Measurements from ENCODE around the gene ERAS. TPM values are rescaled to one million over a fixed set of nuclear protein-coding genes. Genes with fewer than 3 reads are reported as not detected.

The ERAS gene, protein sequence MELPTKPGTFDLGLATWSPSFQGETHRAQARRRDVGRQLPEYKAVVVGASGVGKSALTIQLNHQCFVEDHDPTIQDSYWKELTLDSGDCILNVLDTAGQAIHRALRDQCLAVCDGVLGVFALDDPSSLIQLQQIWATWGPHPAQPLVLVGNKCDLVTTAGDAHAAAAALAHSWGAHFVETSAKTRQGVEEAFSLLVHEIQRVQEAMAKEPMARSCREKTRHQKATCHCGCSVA
- not detected for total RNA-seq
- long read RNA-seq, result 0 reads

DNA sequence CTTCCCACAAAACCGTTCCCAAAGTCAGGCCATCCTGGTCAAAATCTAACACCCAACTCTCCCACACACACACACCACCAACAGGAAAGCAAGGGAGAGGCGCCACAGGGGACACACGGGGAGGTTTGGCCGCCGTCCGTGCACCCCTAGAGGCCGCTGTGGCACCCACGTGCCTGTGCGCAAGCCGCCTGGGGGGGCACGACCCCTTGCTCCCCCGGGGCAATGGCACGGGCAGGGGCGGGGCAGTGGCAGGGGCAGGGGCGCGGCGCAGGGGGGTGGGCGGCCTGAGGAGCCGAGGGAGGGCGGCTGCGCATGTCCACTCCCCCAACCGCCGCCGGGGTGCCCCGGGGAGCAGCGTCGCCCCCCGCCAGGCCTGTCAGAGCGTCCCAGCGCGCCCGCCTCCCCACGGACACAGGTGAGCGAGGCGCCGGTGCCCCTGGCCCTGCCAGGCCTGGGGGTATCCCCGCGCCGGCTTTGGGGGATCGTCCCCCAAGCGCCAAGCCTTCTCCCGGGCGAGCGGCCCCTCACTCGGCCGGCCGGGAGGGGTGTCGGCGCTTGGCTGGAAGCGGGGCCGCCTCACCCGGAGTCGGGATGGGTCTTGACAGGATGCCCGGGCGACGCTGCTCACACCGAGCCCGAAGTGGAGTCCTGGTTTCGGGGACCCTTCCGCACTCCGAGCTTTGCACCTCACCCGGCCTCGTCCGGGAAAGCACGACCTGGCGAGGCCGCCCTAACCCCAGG, at the start of gene ERAS:
Gene ERAS, plus strand, starts transcription at position 379 of the 741 bp plus-strand sequence. CDS start 2,611 bp downstream, outside the sequence.
- intact Hi-C loops (cut with DNase I), result no loop called here
- no peak for ATAC-seq
- DNase-seq, result no peak

GRCh38 chrX:48776818-48777439, 49.4 kb upstream of the ERAS start:
- ATAC-seq, result no peak
- intact Hi-C loops (cut with DNase I), result no loop called here
- DNase-seq, result no peak

DNA sequence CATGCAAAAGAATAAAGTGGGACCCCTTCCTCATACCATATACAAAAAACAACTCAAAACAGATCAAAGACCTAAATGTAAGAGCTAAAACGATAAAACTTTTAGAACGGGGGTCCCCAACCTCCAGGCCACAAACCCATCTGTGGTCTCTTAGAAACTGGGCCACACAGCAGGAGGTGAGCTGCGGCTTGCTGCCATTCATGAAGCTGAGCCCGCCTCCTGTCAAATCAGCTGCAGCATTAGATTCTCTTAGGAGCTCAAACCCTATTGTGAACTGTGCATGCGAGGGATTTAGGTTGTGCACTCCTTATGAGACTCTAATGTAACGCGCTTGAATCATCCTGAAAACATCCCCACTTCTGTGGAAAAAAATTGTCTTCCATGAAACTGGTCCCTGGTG, 46.9 kb upstream of the ERAS start:
- ATAC-seq, result no peak
- DNase-seq, result no peak
- intact Hi-C loops (cut with DNase I), result no loop called here

DNA sequence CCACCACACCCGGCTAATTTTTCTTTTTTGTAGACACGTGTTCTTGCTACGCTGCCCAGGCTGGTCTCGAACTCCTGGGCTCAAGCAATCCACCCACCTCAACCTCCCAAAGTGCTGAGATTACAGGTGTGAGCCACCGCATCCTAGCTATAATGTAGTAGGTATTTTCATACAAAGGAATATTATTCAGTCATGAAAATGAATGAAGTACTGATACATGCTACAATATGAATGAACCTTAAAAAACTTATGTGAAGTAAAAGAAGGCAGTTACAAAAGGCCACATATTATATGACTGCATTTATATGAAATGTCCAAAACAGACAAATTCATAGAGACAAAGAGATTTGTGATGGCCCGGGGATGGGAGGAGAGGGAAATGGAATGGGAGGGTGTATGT, 44.6 kb upstream of the ERAS start:
- ATAC-seq, result no peak
- intact Hi-C loops (cut with DNase I), result no loop called here
- DNase-seq, result no peak

- ATAC-seq (no peak), DNase-seq (no peak)
- intact Hi-C loops (cut with DNase I), result no loop called here
Measured at GRCh38 chrX:48782216-48782615, 44.1 kb upstream of the ERAS start.

DNA sequence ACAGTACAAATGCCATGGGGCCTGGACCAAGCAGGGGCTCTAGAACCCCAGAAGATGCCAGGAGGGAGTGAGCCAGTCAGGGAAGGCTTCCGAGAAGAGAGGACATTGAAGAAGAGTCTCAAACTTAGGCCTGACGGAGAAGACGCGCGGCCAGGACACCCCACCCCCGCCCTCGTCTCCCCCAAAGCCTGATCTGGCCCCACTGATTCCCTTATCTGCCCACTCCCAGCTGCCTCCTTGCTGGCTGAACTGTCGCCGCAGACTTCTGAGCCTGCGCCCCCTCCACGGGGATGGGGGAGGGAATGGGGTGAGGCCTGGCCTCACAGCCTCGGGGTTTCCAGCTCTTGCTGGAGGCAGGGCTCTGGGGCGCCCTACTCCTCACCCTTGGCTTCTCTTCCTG, 43.5 kb upstream of the ERAS start:
- ATAC-seq (no peak), DNase-seq (no peak)
- intact Hi-C loops (cut with DNase I), result no loop called here

GRCh38 chrX:48784726-48785125, 41.6 kb upstream of the ERAS start:
- intact Hi-C loops (cut with DNase I), result no loop called here
- no peak for ATAC-seq
- no peak for DNase-seq

DNA sequence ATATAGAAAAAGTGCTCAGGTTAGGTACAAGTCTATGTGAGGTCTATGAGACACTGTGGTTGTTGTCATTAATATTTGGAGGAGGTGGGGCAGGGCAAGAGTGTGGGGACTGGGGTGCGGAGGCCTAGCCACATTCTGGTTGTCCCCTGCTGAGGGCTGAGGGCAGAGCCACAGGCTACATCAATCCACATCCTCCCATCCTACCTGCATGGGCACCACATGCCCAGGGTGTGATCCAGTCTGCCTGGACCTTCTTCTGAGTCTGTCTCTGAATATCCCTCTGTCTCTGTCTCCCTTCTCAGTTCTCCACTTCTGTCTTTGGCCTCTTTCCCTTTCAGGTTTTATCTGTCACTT, 41.1 kb upstream of the ERAS start:
- ATAC-seq (no peak), DNase-seq (no peak)

DNA sequence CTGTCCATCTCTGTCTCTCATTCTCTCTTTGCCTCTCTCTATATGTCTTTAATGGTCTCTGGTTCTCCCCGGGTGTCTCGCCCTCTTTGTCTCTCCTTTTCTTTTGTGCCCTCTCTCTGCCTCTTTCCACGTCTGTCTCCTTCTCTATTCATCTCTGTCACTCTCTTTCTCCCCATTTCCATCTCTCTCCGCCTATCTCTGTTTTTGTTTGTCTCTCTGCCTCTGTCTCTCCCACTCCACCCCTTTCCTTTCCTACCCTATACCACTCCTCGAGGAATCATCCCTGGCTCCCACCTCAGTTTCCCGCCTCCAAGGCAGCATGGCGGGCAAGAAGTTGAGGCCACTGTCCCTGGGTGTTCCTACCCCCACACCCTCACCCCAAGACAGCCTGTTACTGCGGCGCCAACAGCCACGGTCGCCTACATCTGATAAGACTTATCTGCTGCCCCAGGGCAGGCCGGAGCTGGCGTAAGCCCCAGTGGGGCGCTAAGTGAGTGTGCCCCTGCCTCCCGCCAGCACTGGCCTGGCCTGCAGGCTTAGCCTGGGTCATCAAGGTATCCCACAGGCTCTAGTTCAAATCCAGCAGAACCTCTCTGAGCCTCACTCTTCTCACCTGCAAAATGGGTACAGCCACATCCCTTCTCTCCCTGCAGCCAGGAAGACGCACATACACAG, 40.6 kb upstream of the ERAS start:
- ATAC-seq, result no peak
- intact Hi-C loops (cut with DNase I), result no loop called here

More for the DNA sequence above, 41.1 kb upstream of the ERAS start:
- intact Hi-C loops (cut with DNase I), result no loop called here

GRCh38 chrX:48786341-48786800, 39.9 kb upstream of the ERAS start, which contains the start of gene GATA1:
Gene GATA1, plus strand, starts transcription at chrX:48786590. Its CDS starts 4,520 bp downstream, at chrX:48791110.
- ATAC-seq (no peak), DNase-seq (no peak)
- intact Hi-C loops (cut with DNase I), result no loop called here

More for the DNA sequence above, 40.6 kb upstream of the ERAS start:
- DNase-seq, result no peak

DNA sequence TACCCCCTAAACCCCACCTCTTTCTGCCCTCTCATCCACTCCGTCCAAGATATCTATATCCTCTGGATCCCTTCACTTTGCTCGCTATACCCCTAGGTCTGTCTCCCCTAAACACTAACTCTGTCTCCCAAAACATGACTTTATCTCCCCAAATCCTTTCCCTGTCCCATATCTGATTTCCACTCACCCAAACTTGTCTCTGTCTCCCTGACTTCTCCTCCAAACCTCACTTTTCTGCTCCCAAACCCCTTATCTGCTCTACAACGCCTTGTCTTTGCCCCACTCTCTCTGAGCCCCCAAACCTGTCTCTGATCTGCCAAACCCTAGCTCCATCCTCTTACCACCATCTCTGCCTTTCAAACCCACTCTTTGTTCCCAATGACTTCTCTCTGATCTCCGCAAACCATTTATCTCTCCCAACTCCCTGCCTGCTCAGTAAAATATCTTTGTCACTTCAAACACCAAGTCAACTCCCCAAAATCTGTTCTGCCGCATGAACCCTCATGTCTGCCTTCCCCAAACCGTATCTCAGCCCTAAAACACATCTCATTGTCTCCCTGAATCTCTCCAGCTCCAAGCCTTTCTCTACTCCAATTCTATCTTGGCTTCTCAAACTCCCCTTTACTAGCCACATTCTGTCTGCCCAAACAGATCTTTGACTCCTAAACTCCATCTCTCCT, 39.3 kb upstream of the ERAS start:
- no peak for ATAC-seq
- no peak for DNase-seq
- intact Hi-C loops (cut with DNase I), result no loop called here

- intact Hi-C loops (cut with DNase I), result no loop called here
- ATAC-seq (no peak), DNase-seq (no peak)
Measured at GRCh38 chrX:48787505-48788443, 38.5 kb upstream of the ERAS start.

- intact Hi-C loops (cut with DNase I), result no loop called here
- ATAC-seq (no peak), DNase-seq (no peak)
Measured at GRCh38 chrX:48789366-48790220, 36.7 kb upstream of the ERAS start.

DNA sequence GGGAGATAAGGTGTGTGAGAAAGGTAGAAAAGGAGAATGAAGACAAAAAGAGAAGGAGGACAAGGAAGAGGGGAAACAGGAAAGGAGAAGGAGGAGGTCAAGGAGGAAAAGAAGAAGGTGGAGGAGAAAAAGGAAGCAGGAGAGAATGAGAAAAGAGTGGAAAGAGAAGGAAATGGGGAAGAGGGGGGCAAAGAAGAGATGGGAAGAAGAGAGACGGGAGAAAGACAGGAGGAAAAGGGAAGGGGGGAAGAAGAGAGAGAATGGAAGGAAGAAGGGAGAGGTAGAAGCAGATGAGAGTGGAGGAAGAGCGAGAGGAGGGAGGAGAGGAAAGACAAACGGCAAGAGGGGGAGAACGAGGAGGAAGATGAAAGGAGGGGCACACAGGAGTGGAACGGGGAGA, 35.8 kb upstream of the ERAS start:
- intact Hi-C loops (cut with DNase I), result no loop called here
- ATAC-seq, result no peak
- no peak for DNase-seq

- no peak for ATAC-seq
- intact Hi-C loops (cut with DNase I), result no loop called here
- no peak for DNase-seq
Measured at GRCh38 chrX:48791063-48791820, 35.1 kb upstream of the ERAS start.

- intact Hi-C loops (cut with DNase I), result no loop called here
- DNase-seq (no peak), ATAC-seq (no peak)
Measured at GRCh38 chrX:48792219-48792618, 34.1 kb upstream of the ERAS start.

DNA sequence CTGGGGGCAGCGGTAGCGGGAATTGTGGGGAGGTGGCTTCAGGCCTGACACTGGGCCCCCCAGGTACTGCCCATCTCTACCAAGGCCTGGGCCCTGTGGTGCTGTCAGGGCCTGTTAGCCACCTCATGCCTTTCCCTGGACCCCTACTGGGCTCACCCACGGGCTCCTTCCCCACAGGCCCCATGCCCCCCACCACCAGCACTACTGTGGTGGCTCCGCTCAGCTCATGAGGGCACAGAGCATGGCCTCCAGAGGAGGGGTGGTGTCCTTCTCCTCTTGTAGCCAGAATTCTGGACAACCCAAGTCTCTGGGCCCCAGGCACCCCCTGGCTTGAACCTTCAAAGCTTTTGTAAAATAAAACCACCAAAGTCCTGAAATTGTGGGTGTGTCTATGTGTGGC, 32.4 kb upstream of the ERAS start:
- DNase-seq (no peak), ATAC-seq (no peak)
- intact Hi-C loops (cut with DNase I), result no loop called here

Data from left cardiac atrium (tissue), 4 donors.